OCI-LY3 (cell line): ENCODE results near the gene PIK3C2G.

ENCODE experiments used
- CTCF ChIP-seq: fragments of 200-600, 300-600 bp; sonication (generic); IDR thresholded peaks from 2 replicates; pipeline ENCODE4 v1.5.1; 2014; ENCODE audit warnings: antibody characterized with exemption, low read length, low read depth
- EZH2phosphoT487 ChIP-seq: fragments of 200-600 bp; shearing (Covaris generic); IDR thresholded peaks from 2 replicates; pipeline ENCODE4 v1.6.1; 2018; ENCODE audit warnings: antibody characterized with exemption, mixed run types, low read depth

- TF ChIP-seq CTCF (no peak), EZH2phosphoT487 (no peak)
Observed at GRCh38 chr12:18457362-18457761, 196.0 kb downstream of the PIK3C2G start.
